GM21447 (cell line): ENCODE measurements around the gene ABCC4.
A peak's percentile ranks its signal among the peaks of the same experiment; 100 is the strongest.

Experiments
- ATAC-seq: cut with Tn5 transposase; IDR thresholded peaks from one replicate; pipeline ENCODE4 v1.9.1; 2021; ENCODE audit not compliant: unreplicated experiment

ABCC4 gene

GRCh38 chr13:95261956-95262355, 39.3 kb downstream of the ABCC4 start:
- no peak for ATAC-seq

- peak; percentile 52 for ATAC-seq
Measured at GRCh38 chr13:95260031-95260525, 41.2 kb downstream of the ABCC4 start.

- peak; percentile 51 for ATAC-seq
Measured at GRCh38 chr13:95258619-95259194, 42.5 kb downstream of the ABCC4 start.

- no peak for ATAC-seq
Measured at GRCh38 chr13:95258098-95258497, 43.2 kb downstream of the ABCC4 start.

GRCh38 chr13:95256091-95256490, 45.2 kb downstream of the ABCC4 start:
- no peak for ATAC-seq

- no peak for ATAC-seq
Measured at GRCh38 chr13:95255072-95255732, 46.0 kb downstream of the ABCC4 start.

GRCh38 chr13:95254339-95254738, 46.9 kb downstream of the ABCC4 start:
- no peak for ATAC-seq

- no peak for ATAC-seq
Measured at GRCh38 chr13:95253033-95253432, 48.2 kb downstream of the ABCC4 start.

GRCh38 chr13:95251641-95252040, 49.6 kb downstream of the ABCC4 start:
- ATAC-seq: peak; percentile 48

- peak; percentile 59 for ATAC-seq
Measured at GRCh38 chr13:95250961-95251360, 50.3 kb downstream of the ABCC4 start.

- ATAC-seq: no peak
Measured at GRCh38 chr13:95248953-95249352, 52.3 kb downstream of the ABCC4 start.

- no peak for ATAC-seq
Measured at GRCh38 chr13:95247852-95248251, 53.4 kb downstream of the ABCC4 start.

GRCh38 chr13:95247171-95247570, 54.1 kb downstream of the ABCC4 start:
- ATAC-seq: no peak

- ATAC-seq: no peak
Measured at GRCh38 chr13:95246292-95247082, 54.8 kb downstream of the ABCC4 start.

- peak; percentile 79 for ATAC-seq
Measured at GRCh38 chr13:95245071-95245470, 56.2 kb downstream of the ABCC4 start.

GRCh38 chr13:95243207-95243606, 58.0 kb downstream of the ABCC4 start:
- no peak for ATAC-seq

GRCh38 chr13:95241321-95241720, 59.9 kb downstream of the ABCC4 start:
- ATAC-seq: no peak

- peak; percentile 69 for ATAC-seq
Measured at GRCh38 chr13:95239283-95239682, 62.0 kb downstream of the ABCC4 start.

- no peak for ATAC-seq
Measured at GRCh38 chr13:95237310-95237870, 63.9 kb downstream of the ABCC4 start.

GRCh38 chr13:95236774-95237173, 64.5 kb downstream of the ABCC4 start:
- no peak for ATAC-seq

GRCh38 chr13:95235974-95236373, 65.3 kb downstream of the ABCC4 start:
- ATAC-seq: no peak
